Esophagus squamous epithelium (tissue), 4 donors: ENCODE data around the gene DEFB131B.
"Not testable (repeated sequence)": the region's sequence is repeated elsewhere in the genome, so short reads cannot be mapped to it uniquely, and the experiment has no call there.

Source experiments
- POLR2A ChIP-seq, 4 donors: fragments of 450-650 bp; IDR thresholded peaks; one replicate each; pipeline ENCODE4 v1.6.1; 2017; ENCODE audit warnings: antibody characterized with exemption in 4 of 4, mild to moderate bottlenecking in 4 of 4, moderate library complexity in 3 of 4
- TF ChIP-seq, protein P1 (sequence below), 6 experiments: fragments of 450-650 bp in 4 of 6; fragments of 200-600 bp in 2 of 6; sonication (generic) in 2 of 6; IDR thresholded peaks; one replicate each; pipeline ENCODE4 v1.5.1; 2016 to 2019; ENCODE audit warnings: antibody characterized with exemption in 6 of 6, mild to moderate bottlenecking in 4 of 6, moderate library complexity in 4 of 6

DNA sequence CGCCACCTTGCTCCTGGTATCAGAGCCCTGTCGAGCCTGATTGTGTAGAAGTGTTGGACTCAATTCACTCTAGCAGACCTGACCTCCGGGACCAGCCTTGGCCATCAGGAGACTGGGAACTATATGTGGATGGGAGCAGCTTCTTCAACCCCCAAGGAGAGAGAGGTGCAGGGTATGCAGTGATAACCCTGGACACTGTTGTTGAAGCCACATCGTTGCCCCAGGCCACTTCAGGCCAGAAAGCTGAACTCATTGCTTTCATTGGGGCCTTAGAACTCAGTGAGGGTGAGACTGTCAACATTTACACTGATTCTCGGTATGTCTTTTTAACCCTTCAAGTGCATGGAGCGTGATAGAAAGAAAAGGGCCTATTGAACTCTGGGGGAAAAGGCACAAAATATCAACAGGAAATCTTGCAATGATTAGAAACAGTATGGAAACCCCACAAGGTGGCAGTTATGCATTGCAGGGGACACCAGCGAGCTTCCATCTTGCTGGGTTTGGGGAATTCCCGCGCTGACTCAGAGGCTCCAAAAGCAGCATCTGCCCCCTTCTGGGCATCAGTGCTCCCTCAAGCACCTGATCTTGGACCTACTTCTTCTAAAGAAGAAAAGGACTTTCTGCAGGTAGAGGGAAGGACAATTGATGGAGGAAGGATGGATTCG is 33.2 kb downstream of the DEFB131B start:
- TF ChIP-seq, protein P1, sequence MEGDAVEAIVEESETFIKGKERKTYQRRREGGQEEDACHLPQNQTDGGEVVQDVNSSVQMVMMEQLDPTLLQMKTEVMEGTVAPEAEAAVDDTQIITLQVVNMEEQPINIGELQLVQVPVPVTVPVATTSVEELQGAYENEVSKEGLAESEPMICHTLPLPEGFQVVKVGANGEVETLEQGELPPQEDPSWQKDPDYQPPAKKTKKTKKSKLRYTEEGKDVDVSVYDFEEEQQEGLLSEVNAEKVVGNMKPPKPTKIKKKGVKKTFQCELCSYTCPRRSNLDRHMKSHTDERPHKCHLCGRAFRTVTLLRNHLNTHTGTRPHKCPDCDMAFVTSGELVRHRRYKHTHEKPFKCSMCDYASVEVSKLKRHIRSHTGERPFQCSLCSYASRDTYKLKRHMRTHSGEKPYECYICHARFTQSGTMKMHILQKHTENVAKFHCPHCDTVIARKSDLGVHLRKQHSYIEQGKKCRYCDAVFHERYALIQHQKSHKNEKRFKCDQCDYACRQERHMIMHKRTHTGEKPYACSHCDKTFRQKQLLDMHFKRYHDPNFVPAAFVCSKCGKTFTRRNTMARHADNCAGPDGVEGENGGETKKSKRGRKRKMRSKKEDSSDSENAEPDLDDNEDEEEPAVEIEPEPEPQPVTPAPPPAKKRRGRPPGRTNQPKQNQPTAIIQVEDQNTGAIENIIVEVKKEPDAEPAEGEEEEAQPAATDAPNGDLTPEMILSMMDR (IDR thresholded peaks at IDR 0.05), result peak in 1 of 6 experiments; percentile 36
- TF ChIP-seq POLR2A (IDR thresholded peaks at IDR 0.05), result not testable (repeated sequence)
